Limb (tissue), 2 donors: ENCODE results near the gene FOXE1.

Experiments used
- DNase-seq, 2 donors: peaks; one replicate each; pipeline ENCODE4 v3.0.0-alpha.2; 2016; ENCODE audit errors: extremely low spot score in 2 of 2

FOXE1 gene

GRCh38 chr9:97853056-97853843 lies at the start of gene FOXE1:
Gene FOXE1, plus strand, starts transcription at chr9:97853226. Its CDS starts 689 bp downstream, at chr9:97853915.
- no peak for DNase-seq

- DNase-seq = no peak
Observed at GRCh38 chr9:97804059-97804365, 49.0 kb upstream of the FOXE1 start.

- DNase-seq = no peak
Observed at GRCh38 chr9:97806721-97807120, 46.3 kb upstream of the FOXE1 start.

- no peak for DNase-seq
Observed at GRCh38 chr9:97807681-97808080, 45.3 kb upstream of the FOXE1 start.

GRCh38 chr9:97808415-97808814 lies 44.6 kb upstream of the FOXE1 start:
- no peak for DNase-seq

GRCh38 chr9:97808972-97809371 lies 44.1 kb upstream of the FOXE1 start:
- no peak for DNase-seq

GRCh38 chr9:97809666-97810344 lies 43.2 kb upstream of the FOXE1 start:
- DNase-seq = no peak

- no peak for DNase-seq
Observed at GRCh38 chr9:97811533-97812246, 41.3 kb upstream of the FOXE1 start.

- no peak for DNase-seq
Observed at GRCh38 chr9:97812247-97812543, 40.8 kb upstream of the FOXE1 start.

GRCh38 chr9:97813072-97813471 lies 40.0 kb upstream of the FOXE1 start:
- no peak for DNase-seq

- DNase-seq = no peak
Observed at GRCh38 chr9:97819735-97820134, 33.3 kb upstream of the FOXE1 start.

GRCh38 chr9:97820373-97820772 lies 32.7 kb upstream of the FOXE1 start:
- DNase-seq = no peak

GRCh38 chr9:97830884-97831829 lies 21.9 kb upstream of the FOXE1 start:
- no peak for DNase-seq

GRCh38 chr9:97831843-97832636 lies 21.0 kb upstream of the FOXE1 start:
- no peak for DNase-seq

- no peak for DNase-seq
Observed at GRCh38 chr9:97840521-97840920, 12.5 kb upstream of the FOXE1 start.

- DNase-seq = no peak
Observed at GRCh38 chr9:97842960-97843359, 10.1 kb upstream of the FOXE1 start.

- no peak for DNase-seq
Observed at GRCh38 chr9:97845130-97845529, 7.9 kb upstream of the FOXE1 start.

GRCh38 chr9:97845763-97846162 lies 7.3 kb upstream of the FOXE1 start:
- DNase-seq = no peak

GRCh38 chr9:97846347-97846746 lies 6.7 kb upstream of the FOXE1 start:
- DNase-seq = no peak

- no peak for DNase-seq
Observed at GRCh38 chr9:97847474-97848214, 5.4 kb upstream of the FOXE1 start.
